Tibial artery (tissue), 4 donors: ENCODE measurements around the gene CNN2.

Experiments
- DNase-seq, 2 donors: peaks; one replicate each; pipeline ENCODE4 v3.0.0-alpha.2; 2019
- H3K27ac ChIP-seq, 2 donors: fragments of 200-600 bp; sonication (generic) in 1 of 2; 1 replicate in 1 of 2; 2 replicates in 1 of 2; pipeline ENCODE4 v1.5.1; 2018 to 2019; ENCODE audit warnings: mild to moderate bottlenecking in 1 of 2
- H3K27me3 ChIP-seq, 2 donors: fragments of 200-600 bp; sonication (generic) in 1 of 2; one replicate each; pipeline versions ENCODE4 v1.5.1 to v1.6.0; 2016 to 2019
- H3K36me3 ChIP-seq, 3 donors: fragments of 200-600 bp; sonication (generic) in 2 of 3; one replicate each; pipeline ENCODE4 v1.5.1; 2016 to 2019; ENCODE audit warnings: mild to moderate bottlenecking in 2 of 3
- H3K4me1 ChIP-seq, 4 donors: fragments of 200-600 bp; sonication (generic) in 2 of 4; 1 replicate in 3 of 4; 2 replicates in 1 of 4; pipeline ENCODE4 v1.5.1; 2016 to 2019
- H3K4me3 ChIP-seq, 2 donors: fragments of 200-600 bp; sonication (generic) in 1 of 2; 1 replicate in 1 of 2; 2 replicates in 1 of 2; pipeline ENCODE4 v1.5.1; 2018 to 2019; ENCODE audit warnings: mild to moderate bottlenecking in 2 of 2
- H3K9me3 ChIP-seq, 3 donors: fragments of 200-600 bp; sonication (generic) in 1 of 3; one replicate each; pipeline ENCODE4 v1.5.1; 2016 to 2019
- CTCF ChIP-seq, 2 experiments: fragments of 200-600 bp in 1 of 2; fragments of 450-650 bp in 1 of 2; IDR thresholded peaks; one replicate each; pipeline ENCODE4 v1.5.1; 2017 to 2019; ENCODE audit warnings: antibody characterized with exemption in 2 of 2, mild to moderate bottlenecking in 1 of 2, moderate library complexity in 1 of 2
- intact Hi-C: fragments of 100-400 bp; cut with DNase I; formaldehyde crosslinking; loops from one replicate; pipeline ENCODE4 v1.15.0; 2023; ENCODE audit warnings: low total_unique reads

The CNN2 gene

GRCh38 chr19:1055886-1056620, 29.6 kb downstream of the CNN2 start:
- no peaks in the 10 kb centered on the region for H3K4me1 ChIP-seq
- no peak overlapping the region for H3K4me3 ChIP-seq
- H3K36me3 ChIP-seq: peaks cover 9 to 27% (median 14%) of the 10 kb centered on the region in 3 donors
- intact Hi-C loops: no loop called here
- H3K27ac ChIP-seq: no peak overlapping the region
- no peak for TF ChIP-seq CTCF (IDR thresholded peaks at IDR 0.05)
- DNase-seq: no peak
- H3K9me3 ChIP-seq: peaks cover 4 to 44% (median 43%) of the 10 kb centered on the region in 3 donors
- no peaks in the 10 kb centered on the region for H3K27me3 ChIP-seq

GRCh38 chr19:1057176-1057855, 30.9 kb downstream of the CNN2 start:
- no peak for DNase-seq
- H3K27ac ChIP-seq: no peak overlapping the region
- H3K4me3 ChIP-seq: no peak overlapping the region
- H3K9me3 ChIP-seq: peaks cover 4 to 44% (median 43%) of the 10 kb centered on the region in 3 donors
- peaks cover 9 to 27% (median 14%) of the 10 kb centered on the region in 3 donors for H3K36me3 ChIP-seq
- no peak for TF ChIP-seq CTCF (IDR thresholded peaks at IDR 0.05)
- intact Hi-C loops: no loop called here
- no peaks in the 10 kb centered on the region for H3K27me3 ChIP-seq
- no peaks in the 10 kb centered on the region for H3K4me1 ChIP-seq

- DNase-seq: no peak
- Histone ChIP-seq H3K36me3 (peaks cover 9 to 27% (median 14%) of the 10 kb centered on the region in 3 donors), H3K9me3 (peaks cover 4 to 44% (median 43%) of the 10 kb centered on the region in 3 donors), H3K4me1 (no peaks in the 10 kb centered on the region), H3K4me3 (no peak overlapping the region), H3K27me3 (no peaks in the 10 kb centered on the region), H3K27ac (no peak overlapping the region)
- no peak for TF ChIP-seq CTCF (IDR thresholded peaks at IDR 0.05)
- intact Hi-C loops: no loop called here
Measured at GRCh38 chr19:1058112-1058511, 31.7 kb downstream of the CNN2 start.

GRCh38 chr19:1060689-1061088, 34.3 kb downstream of the CNN2 start:
- peaks cover 9 to 25% (median 14%) of the 10 kb centered on the region in 3 donors for H3K36me3 ChIP-seq
- no peak for DNase-seq
- intact Hi-C loops: no loop called here
- peaks cover 0 to 5% of the 10 kb centered on the region in 2 donors for H3K27me3 ChIP-seq
- H3K4me1 ChIP-seq: peaks cover 0 to 16% (median 13%) of the 10 kb centered on the region in 4 donors
- no peak for TF ChIP-seq CTCF (IDR thresholded peaks at IDR 0.05)
- H3K4me3 ChIP-seq: no peak overlapping the region
- H3K9me3 ChIP-seq: peaks cover 4 to 43% (median 40%) of the 10 kb centered on the region in 3 donors
- no peak overlapping the region for H3K27ac ChIP-seq

GRCh38 chr19:1061987-1062386, 35.6 kb downstream of the CNN2 start:
- no peak for DNase-seq
- no peak for TF ChIP-seq CTCF (IDR thresholded peaks at IDR 0.05)
- Histone ChIP-seq H3K36me3 (peaks cover 6 to 12% (median 8%) of the 10 kb centered on the region in 3 donors), H3K9me3 (peaks cover 4 to 30% (median 27%) of the 10 kb centered on the region in 3 donors), H3K4me3 (no peak overlapping the region), H3K27ac (no peak overlapping the region), H3K27me3 (peaks cover 0 to 18% of the 10 kb centered on the region in 2 donors), H3K4me1 (peaks cover 0 to 29% (median 23%) of the 10 kb centered on the region in 4 donors)
- intact Hi-C loops: no loop called here
